ENCODE measurements around the gene AKAP3. TPM values are rescaled to one million over a fixed set of nuclear protein-coding genes. Genes with fewer than 3 reads are reported as not detected.

Gene AKAP3
- total and polyA plus RNA-seq, 10 of the 15 experiments (the other 5 are each of a cell fraction or from before 2014, with no cell fraction given), result 0.40 to 2.4 (median 1.3) TPM

- BruUV-seq (replicated peaks), result no TSS peak
- Histone ChIP-seq H3K4me3 (no peak overlapping the region), H3K27me3 (replicated peaks in 1 of 2; ENCODE audit: control insufficient read depth in 2 of 2, insufficient read depth in 2 of 2, low read length in 1 of 2) (no peaks in the 10 kb centered on the region), H4K20me1 (ENCODE audit: control insufficient read depth, insufficient read depth) (no peaks in the 10 kb centered on the region), H3K27ac (ENCODE audit: control insufficient read depth, insufficient read depth) (no peak overlapping the region), H3K79me2 (ENCODE audit: control insufficient read depth, insufficient read depth, low read length) (peaks cover 2% of the 10 kb centered on the region; the same call in 1 of the 2 replicates), H3K36me3 (ENCODE audit: control insufficient read depth in 2 of 2, insufficient read depth in 2 of 2, low read length in 1 of 2) (peaks cover 1 to 14% of the 10 kb centered on the region in 2 experiments; a peak in 3 of 4 replicates), H3K9me3 (replicated peaks; ENCODE audit: control insufficient read depth, insufficient read depth, low read length) (no peaks in the 10 kb centered on the region), H2AFZ (ENCODE audit: control insufficient read depth, low read depth, low read length) (no peak overlapping the region), H3K4me2 (ENCODE audit: control insufficient read depth, insufficient read depth) (no peak overlapping the region), H3K4me1 (ENCODE audit: control insufficient read depth, insufficient read depth, low read length) (no peaks in the 10 kb centered on the region), H3K9ac (ENCODE audit: control insufficient read depth, insufficient read depth, low read length) (no peak overlapping the region)
- ChIA-PET SMC1A (ENCODE audit: uncharacterized antibody, unreplicated experiment) (interaction anchor here (1.7 kb wide), 1 partner anchor 33 kb away, joined by 4 read pairs; no protein-coding TSS in a partner anchor), RAD21 (ENCODE audit: unreplicated experiment) (no interaction called here), CTCF (interaction anchor here (1.2 to 2.0 kb wide), 3 partner anchors 9 to 38 kb away, joined by 4 read pairs; partner anchors contain the start of genes AKAP3 and NDUFA9), POLR2A (no interaction called here)
- FAIRE-seq, result no peak
- no peak for DNase-seq (ENCODE audit: low read depth, low spot score)
- in situ Hi-C loops (cut with MboI) (no loop called here), intact Hi-C loops (cut with micrococcal nuclease; ENCODE audit: unreplicated experiment) (no loop called here)
- ATAC-seq, result no peak
- WGBS (ENCODE audit: insufficient coverage, insufficient replicate concordance, low lambda C conversion rate, missing lambda C conversion rate), result 73% methylated on average over 4 of the region's 4 CpGs
- no peak for TF ChIP-seq TCF3 (IDR thresholded peaks at IDR 0.05; ENCODE audit: borderline replicate concordance, insufficient read depth, low read depth, low read length)
- TF ChIP-seq, protein P1, sequence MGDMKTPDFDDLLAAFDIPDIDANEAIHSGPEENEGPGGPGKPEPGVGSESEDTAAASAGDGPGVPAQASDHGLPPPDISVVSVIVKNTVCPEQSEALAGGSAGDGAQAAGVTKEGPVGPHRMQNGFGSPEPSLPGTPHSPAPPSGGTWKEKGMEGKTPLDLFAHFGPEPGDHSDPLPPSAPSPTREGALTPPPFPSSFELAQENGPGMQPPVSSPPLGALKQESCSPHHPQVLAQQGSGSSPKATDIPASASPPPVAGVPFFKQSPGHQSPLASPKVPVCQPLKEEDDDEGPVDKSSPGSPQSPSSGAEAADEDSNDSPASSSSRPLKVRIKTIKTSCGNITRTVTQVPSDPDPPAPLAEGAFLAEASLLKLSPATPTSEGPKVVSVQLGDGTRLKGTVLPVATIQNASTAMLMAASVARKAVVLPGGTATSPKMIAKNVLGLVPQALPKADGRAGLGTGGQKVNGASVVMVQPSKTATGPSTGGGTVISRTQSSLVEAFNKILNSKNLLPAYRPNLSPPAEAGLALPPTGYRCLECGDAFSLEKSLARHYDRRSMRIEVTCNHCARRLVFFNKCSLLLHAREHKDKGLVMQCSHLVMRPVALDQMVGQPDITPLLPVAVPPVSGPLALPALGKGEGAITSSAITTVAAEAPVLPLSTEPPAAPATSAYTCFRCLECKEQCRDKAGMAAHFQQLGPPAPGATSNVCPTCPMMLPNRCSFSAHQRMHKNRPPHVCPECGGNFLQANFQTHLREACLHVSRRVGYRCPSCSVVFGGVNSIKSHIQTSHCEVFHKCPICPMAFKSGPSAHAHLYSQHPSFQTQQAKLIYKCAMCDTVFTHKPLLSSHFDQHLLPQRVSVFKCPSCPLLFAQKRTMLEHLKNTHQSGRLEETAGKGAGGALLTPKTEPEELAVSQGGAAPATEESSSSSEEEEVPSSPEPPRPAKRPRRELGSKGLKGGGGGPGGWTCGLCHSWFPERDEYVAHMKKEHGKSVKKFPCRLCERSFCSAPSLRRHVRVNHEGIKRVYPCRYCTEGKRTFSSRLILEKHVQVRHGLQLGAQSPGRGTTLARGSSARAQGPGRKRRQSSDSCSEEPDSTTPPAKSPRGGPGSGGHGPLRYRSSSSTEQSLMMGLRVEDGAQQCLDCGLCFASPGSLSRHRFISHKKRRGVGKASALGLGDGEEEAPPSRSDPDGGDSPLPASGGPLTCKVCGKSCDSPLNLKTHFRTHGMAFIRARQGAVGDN (IDR thresholded peaks at IDR 0.05), result no peak
- TF ChIP-seq BHLHE40 (IDR thresholded peaks at IDR 0.05; ENCODE audit: borderline replicate concordance in 1 of 2, low read depth in 2 of 2, low read length in 1 of 2), result no peak
- TF ChIP-seq HDGF (IDR thresholded peaks at IDR 0.05), result no peak
- TF ChIP-seq EGR1 (IDR thresholded peaks at IDR 0.05; ENCODE audit: borderline replicate concordance in 1 of 2, low read depth in 2 of 2, low read length in 2 of 2), result no peak
- TF ChIP-seq ZNF384 (IDR thresholded peaks at IDR 0.05; ENCODE audit: borderline replicate concordance, low read depth, low read length), result no peak
- no peak for TF ChIP-seq GABPA (IDR thresholded peaks at IDR 0.05; ENCODE audit: low read depth)
- no peak for TF ChIP-seq ZSCAN29 (IDR thresholded peaks at IDR 0.05)
- TF ChIP-seq SREBF2 (IDR thresholded peaks at IDR 0.05; ENCODE audit: low read length), result no peak
- TF ChIP-seq, protein P2, sequence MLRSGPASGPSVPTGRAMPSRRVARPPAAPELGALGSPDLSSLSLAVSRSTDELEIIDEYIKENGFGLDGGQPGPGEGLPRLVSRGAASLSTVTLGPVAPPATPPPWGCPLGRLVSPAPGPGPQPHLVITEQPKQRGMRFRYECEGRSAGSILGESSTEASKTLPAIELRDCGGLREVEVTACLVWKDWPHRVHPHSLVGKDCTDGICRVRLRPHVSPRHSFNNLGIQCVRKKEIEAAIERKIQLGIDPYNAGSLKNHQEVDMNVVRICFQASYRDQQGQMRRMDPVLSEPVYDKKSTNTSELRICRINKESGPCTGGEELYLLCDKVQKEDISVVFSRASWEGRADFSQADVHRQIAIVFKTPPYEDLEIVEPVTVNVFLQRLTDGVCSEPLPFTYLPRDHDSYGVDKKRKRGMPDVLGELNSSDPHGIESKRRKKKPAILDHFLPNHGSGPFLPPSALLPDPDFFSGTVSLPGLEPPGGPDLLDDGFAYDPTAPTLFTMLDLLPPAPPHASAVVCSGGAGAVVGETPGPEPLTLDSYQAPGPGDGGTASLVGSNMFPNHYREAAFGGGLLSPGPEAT (IDR thresholded peaks at IDR 0.05; ENCODE audit: low read depth), result no peak
- no peak for TF ChIP-seq CREB1 (IDR thresholded peaks at IDR 0.05; ENCODE audit: low read depth)
- TF ChIP-seq, protein P3, sequence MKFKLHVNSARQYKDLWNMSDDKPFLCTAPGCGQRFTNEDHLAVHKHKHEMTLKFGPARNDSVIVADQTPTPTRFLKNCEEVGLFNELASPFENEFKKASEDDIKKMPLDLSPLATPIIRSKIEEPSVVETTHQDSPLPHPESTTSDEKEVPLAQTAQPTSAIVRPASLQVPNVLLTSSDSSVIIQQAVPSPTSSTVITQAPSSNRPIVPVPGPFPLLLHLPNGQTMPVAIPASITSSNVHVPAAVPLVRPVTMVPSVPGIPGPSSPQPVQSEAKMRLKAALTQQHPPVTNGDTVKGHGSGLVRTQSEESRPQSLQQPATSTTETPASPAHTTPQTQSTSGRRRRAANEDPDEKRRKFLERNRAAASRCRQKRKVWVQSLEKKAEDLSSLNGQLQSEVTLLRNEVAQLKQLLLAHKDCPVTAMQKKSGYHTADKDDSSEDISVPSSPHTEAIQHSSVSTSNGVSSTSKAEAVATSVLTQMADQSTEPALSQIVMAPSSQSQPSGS (IDR thresholded peaks at IDR 0.05; ENCODE audit: low read length), result no peak
- TF ChIP-seq NBN (IDR thresholded peaks at IDR 0.05), result no peak
Observed at GRCh38 chr12:4610481-4610880, 38.4 kb downstream of the AKAP3 start.
